ENCODE data around the gene DOC2B. TPM values are rescaled to one million over a fixed set of nuclear protein-coding genes. Genes with fewer than 3 reads are reported as not detected.

The DOC2B gene
- total and polyA plus RNA-seq, 3 donors from 2014 or later, result 1.4 to 4.0 (median 1.9) TPM

- no peak for DNase-seq
- no peaks in the 10 kb centered on the region for H3K36me3 ChIP-seq (ENCODE audit: low read depth, missing control alignments)
- no peaks in the 10 kb centered on the region for H3K4me1 ChIP-seq
- TF ChIP-seq CTCF (IDR thresholded peaks at IDR 0.05) (no peak), POLR2A (IDR thresholded peaks at IDR 0.05) (no peak)
- H3K27me3 ChIP-seq, result no peaks in the 10 kb centered on the region
- no peak overlapping the region for H3K27ac ChIP-seq
- no peak overlapping the region for H3K4me3 ChIP-seq
- intact Hi-C loops (cut with DNase I; ENCODE audit: low total_unique reads), result no loop called here
- 79 to 82% methylated on average over 19 to 26 of the region's 26 CpGs for WGBS, 2 donors
- no peaks in the 10 kb centered on the region for H3K9me3 ChIP-seq
These were observed 29.3 kb downstream of the DOC2B start for GRCh38 chr17:151886-152859.

- Histone ChIP-seq H3K27me3 (no peaks in the 10 kb centered on the region), H3K4me3 (no peak overlapping the region)
- WGBS, 2 donors, result 90 to 98% methylated on average over 2 of the region's 2 CpGs
These were observed 30.4 kb downstream of the DOC2B start for GRCh38 chr17:151004-151403.

GRCh38 chr17:149897-150584 lies 31.4 kb downstream of the DOC2B start:
- Histone ChIP-seq H3K4me1 (no peaks in the 10 kb centered on the region), H3K36me3 (ENCODE audit: low read depth, missing control alignments) (no peaks in the 10 kb centered on the region), H3K27ac (no peak overlapping the region), H3K9me3 (no peaks in the 10 kb centered on the region), H3K27me3 (no peaks in the 10 kb centered on the region), H3K4me3 (no peak overlapping the region)
- WGBS, 2 donors, result 75 to 88% methylated on average over 8 to 9 of the region's 9 CpGs
- no peak for DNase-seq
- intact Hi-C loops (cut with DNase I; ENCODE audit: low total_unique reads), result no loop called here
- TF ChIP-seq CTCF (IDR thresholded peaks at IDR 0.05) (no peak), POLR2A (IDR thresholded peaks at IDR 0.05) (no peak)

More at GRCh38 chr17:151004-151403, 30.4 kb downstream of the DOC2B start:
- H3K9me3 ChIP-seq, result no peaks in the 10 kb centered on the region
- H3K36me3 ChIP-seq (ENCODE audit: low read depth, missing control alignments), result no peaks in the 10 kb centered on the region
- no peak for DNase-seq
- no peak for TF ChIP-seq POLR2A (IDR thresholded peaks at IDR 0.05)
- no peak for TF ChIP-seq CTCF (IDR thresholded peaks at IDR 0.05)
- intact Hi-C loops (cut with DNase I; ENCODE audit: low total_unique reads), result no loop called here
- H3K27ac ChIP-seq, result no peak overlapping the region
- H3K4me1 ChIP-seq, result no peaks in the 10 kb centered on the region

DNA sequence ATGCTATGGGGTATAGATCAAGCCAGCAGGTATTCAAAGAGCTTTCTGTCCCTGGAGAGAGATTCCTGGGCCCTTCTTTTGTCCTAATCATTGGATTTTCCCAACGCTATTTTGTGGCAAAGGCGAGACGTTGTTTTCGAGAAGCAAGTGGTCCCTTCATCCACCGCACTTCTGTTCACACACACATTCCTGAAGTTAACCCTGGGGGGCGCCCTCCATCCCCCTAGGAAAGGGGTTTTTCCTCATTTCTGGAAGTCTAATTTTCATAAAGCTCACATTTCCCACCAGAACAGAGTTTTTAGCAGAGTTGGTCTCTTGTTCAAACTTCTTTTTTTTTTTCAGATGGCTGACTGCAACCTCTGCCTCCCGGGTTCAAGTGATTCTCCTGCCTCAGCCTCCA lies 32.2 kb downstream of the DOC2B start:
- H3K4me3 ChIP-seq, result no peak overlapping the region
- no peak for DNase-seq
- H3K27me3 ChIP-seq, result no peaks in the 10 kb centered on the region
- WGBS, 2 donors, result 89 to 90% methylated on average over 7 of the region's 7 CpGs
- no peaks in the 10 kb centered on the region for H3K4me1 ChIP-seq
- intact Hi-C loops (cut with DNase I; ENCODE audit: low total_unique reads), result no loop called here
- TF ChIP-seq POLR2A (IDR thresholded peaks at IDR 0.05) (no peak), CTCF (IDR thresholded peaks at IDR 0.05) (no peak)
- H3K27ac ChIP-seq, result no peak overlapping the region
- no peaks in the 10 kb centered on the region for H3K9me3 ChIP-seq
- no peaks in the 10 kb centered on the region for H3K36me3 ChIP-seq (ENCODE audit: low read depth, missing control alignments)
